Muscle layer of colon (tissue), 2 donors: Measurements from ENCODE around the gene TPP1.

Source experiments
- H3K27ac ChIP-seq: one replicate; pipeline ENCODE4 v1.7.0; 2013; ENCODE audit warnings: low read depth, mild to moderate bottlenecking, low read length, moderate library complexity
- H3K27me3 ChIP-seq, 2 donors: one replicate each; pipeline ENCODE4 v1.7.0; 2013; ENCODE audit warnings: low read length in 2 of 2, mild to moderate bottlenecking in 2 of 2; ENCODE audit not compliant: insufficient read depth in 2 of 2, control insufficient read depth in 1 of 2
- H3K36me3 ChIP-seq: one replicate; pipeline ENCODE4 v1.7.0; 2013; ENCODE audit warnings: mild to moderate bottlenecking, low read length; ENCODE audit not compliant: insufficient read depth
- H3K4me1 ChIP-seq: one replicate; pipeline ENCODE4 v1.7.0; 2013; ENCODE audit warnings: mild to moderate bottlenecking, low read length; ENCODE audit not compliant: insufficient read depth
- H3K4me3 ChIP-seq, 2 donors: one replicate each; pipeline ENCODE4 v1.7.0; 2013; ENCODE audit warnings: low read length in 2 of 2, low read depth in 1 of 2, mild to moderate bottlenecking in 1 of 2, moderate library complexity in 1 of 2
- H3K9ac ChIP-seq: one replicate; pipeline ENCODE4 v1.7.0; 2013; ENCODE audit warnings: low read length
- H3K9me3 ChIP-seq: one replicate; pipeline ENCODE4 v1.7.0; 2013; ENCODE audit warnings: mild to moderate bottlenecking, low read length
- donor health status: abdominal sarcoma.
- donor health status: Adenocarcinoma of cecum.

The TPP1 gene

GRCh38 chr11:6619004-6619745 is at the start of gene TPP1:
Gene TPP1 (minus strand): TSS chr11:6619422. CDS start chr11:6619400, 22 bp downstream.
- peaks cover 35% of the 10 kb centered on the region for H3K36me3 ChIP-seq
- peak within 1 kb of the TSS; percentile 88 for H3K9ac ChIP-seq

DNA sequence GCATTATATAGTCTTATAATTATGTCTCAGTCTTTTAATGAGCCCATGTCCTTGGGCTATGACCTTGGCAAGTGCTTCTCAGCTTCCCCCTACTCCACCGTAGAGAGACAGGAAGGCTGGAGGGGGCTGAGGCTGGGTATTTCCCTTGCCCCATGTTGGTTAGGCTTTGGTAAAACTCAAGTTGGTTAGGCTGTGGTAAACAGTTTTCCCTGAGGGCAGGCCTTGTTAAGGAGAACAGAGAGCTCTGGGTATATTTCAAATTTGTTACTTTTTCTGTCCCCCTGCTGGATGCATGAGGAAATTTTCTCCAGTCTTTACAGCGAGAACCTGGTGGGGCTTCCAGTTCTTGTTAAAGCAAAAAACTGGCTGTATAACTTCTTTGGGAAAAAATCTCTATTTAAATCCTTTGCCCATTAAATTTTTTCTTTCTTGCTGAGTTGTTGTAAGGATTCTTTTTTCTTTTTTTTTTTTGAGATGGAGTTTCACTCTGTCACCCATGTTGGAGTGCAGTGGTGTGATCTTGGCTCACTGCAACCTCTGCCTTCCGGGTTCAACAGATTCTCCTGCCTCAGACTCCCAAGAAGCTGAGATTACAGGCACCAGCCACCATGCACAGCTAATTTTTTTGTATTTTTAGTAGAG is 48.6 kb upstream of the TPP1 start:
- peaks cover 22% of the 10 kb centered on the region for H3K4me1 ChIP-seq
- no peaks in the 10 kb centered on the region for H3K27me3 ChIP-seq
- no peak overlapping the region for H3K4me3 ChIP-seq
- no peak overlapping the region for H3K9ac ChIP-seq
- no peak overlapping the region for H3K27ac ChIP-seq
- H3K9me3 ChIP-seq, result no peaks in the 10 kb centered on the region
- no peaks in the 10 kb centered on the region for H3K36me3 ChIP-seq

More at GRCh38 chr11:6619004-6619745, at the start of gene TPP1:
- Histone ChIP-seq H3K4me3 (peak within 1 kb of the TSS; percentile 66 to 97), H3K9me3 (no peaks in the 10 kb centered on the region), H3K27me3 (no peaks in the 10 kb centered on the region), H3K4me1 (peaks cover 24% of the 10 kb centered on the region), H3K27ac (peak within 1 kb of the TSS; percentile 92)

DNA sequence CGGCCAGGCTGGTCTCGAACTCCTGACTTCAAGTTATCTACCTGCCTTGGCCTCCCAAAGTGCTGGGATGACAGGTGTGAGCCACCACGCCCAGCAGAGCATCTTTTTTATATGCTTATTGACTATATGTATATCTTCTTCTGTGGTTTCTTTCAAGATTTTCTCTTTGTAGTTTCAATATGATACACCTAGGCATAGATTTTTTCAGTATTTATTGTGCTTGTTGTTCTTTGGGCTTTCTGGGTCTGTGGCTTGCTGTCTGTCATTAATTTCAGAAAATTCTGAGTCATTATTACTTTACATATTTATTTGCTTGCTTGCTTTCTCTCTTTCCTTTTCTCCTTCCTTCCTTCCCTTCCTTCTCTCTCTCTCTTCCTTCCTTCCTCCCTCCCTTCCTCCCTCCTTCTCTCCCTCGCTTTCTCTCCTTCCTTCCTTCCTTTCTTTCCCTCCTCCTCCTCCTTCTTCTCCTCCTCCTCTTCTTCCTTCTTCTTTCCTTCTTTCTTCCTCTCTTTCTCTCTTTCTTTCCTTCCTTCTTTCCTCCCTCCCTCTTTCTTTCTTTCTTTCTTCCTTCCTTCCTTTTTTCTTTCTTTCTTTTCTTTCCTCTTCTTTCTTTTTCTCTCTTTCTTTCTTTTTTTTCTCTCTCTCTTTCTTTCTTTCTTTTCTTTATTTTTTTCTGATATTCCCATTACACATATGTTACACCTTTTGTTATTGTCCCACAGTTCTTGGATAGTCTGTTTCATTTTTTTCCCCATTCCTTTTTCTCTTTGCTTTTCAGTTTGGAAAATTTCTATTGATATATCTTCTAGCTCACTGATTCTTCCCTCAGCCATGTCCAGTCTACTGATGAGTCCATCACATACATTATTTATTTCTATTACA is 47.3 kb upstream of the TPP1 start:
- Histone ChIP-seq H3K36me3 (no peaks in the 10 kb centered on the region), H3K4me3 (no peak overlapping the region), H3K9me3 (no peaks in the 10 kb centered on the region), H3K4me1 (peaks cover 22% of the 10 kb centered on the region), H3K27ac (no peak overlapping the region), H3K9ac (no peak overlapping the region), H3K27me3 (no peaks in the 10 kb centered on the region)

DNA sequence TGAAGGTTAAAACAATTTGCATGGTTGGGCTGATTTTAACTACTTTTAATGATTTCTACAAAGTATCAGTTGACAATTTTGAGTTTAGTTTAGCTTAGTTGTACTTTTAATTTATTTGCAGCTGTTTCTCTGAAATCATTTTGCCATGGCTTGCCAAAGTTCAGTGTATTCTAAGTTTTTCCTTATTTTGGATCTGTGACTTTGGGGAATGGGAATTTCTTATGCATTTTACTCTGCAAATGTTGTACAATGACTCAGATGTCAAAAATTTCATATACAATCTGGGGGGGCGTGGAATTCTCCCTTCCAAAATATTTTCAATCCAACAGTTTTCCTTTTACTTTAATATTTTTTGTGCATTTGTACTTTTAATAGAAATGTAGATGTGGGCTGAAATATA is 45.3 kb upstream of the TPP1 start:
- no peaks in the 10 kb centered on the region for H3K36me3 ChIP-seq
- H3K27ac ChIP-seq, result peak overlapping the region; percentile 3
- peaks cover 22% of the 10 kb centered on the region for H3K4me1 ChIP-seq
- no peak overlapping the region for H3K4me3 ChIP-seq
- H3K9me3 ChIP-seq, result no peaks in the 10 kb centered on the region
- H3K27me3 ChIP-seq, result no peaks in the 10 kb centered on the region
- H3K9ac ChIP-seq, result no peak overlapping the region

GRCh38 chr11:6663794-6664469 is 44.7 kb upstream of the TPP1 start:
- Histone ChIP-seq H3K9ac (no peak overlapping the region), H3K27ac (peak overlapping the region; percentile 4)

GRCh38 chr11:6660712-6661111 is 41.5 kb upstream of the TPP1 start:
- H3K27me3 ChIP-seq, result no peaks in the 10 kb centered on the region
- H3K27ac ChIP-seq, result no peak overlapping the region
- H3K9ac ChIP-seq, result no peak overlapping the region
- no peak overlapping the region for H3K4me3 ChIP-seq
- H3K36me3 ChIP-seq, result no peaks in the 10 kb centered on the region
- no peaks in the 10 kb centered on the region for H3K9me3 ChIP-seq
- H3K4me1 ChIP-seq, result peaks cover 23% of the 10 kb centered on the region

More at GRCh38 chr11:6663794-6664469, 44.7 kb upstream of the TPP1 start:
- H3K36me3 ChIP-seq, result no peaks in the 10 kb centered on the region
- no peaks in the 10 kb centered on the region for H3K9me3 ChIP-seq
- H3K4me3 ChIP-seq, result no peak overlapping the region
- H3K27me3 ChIP-seq, result no peaks in the 10 kb centered on the region
- peaks cover 22% of the 10 kb centered on the region for H3K4me1 ChIP-seq

- no peak overlapping the region for H3K4me3 ChIP-seq
- H3K9ac ChIP-seq, result no peak overlapping the region
- no peak overlapping the region for H3K27ac ChIP-seq
- no peaks in the 10 kb centered on the region for H3K9me3 ChIP-seq
- H3K36me3 ChIP-seq, result no peaks in the 10 kb centered on the region
- peaks cover 26% of the 10 kb centered on the region for H3K4me1 ChIP-seq
- H3K27me3 ChIP-seq, result no peaks in the 10 kb centered on the region
Measured at GRCh38 chr11:6658647-6659046, 39.4 kb upstream of the TPP1 start.

GRCh38 chr11:6657346-6657745 is 38.1 kb upstream of the TPP1 start:
- Histone ChIP-seq H3K9ac (no peak overlapping the region), H3K9me3 (no peaks in the 10 kb centered on the region), H3K4me1 (peaks cover 20% of the 10 kb centered on the region), H3K27ac (no peak overlapping the region), H3K4me3 (no peak overlapping the region), H3K27me3 (no peaks in the 10 kb centered on the region), H3K36me3 (no peaks in the 10 kb centered on the region)

GRCh38 chr11:6656936-6657335 is 37.7 kb upstream of the TPP1 start:
- Histone ChIP-seq H3K27ac (peak overlapping the region; percentile 86), H3K4me3 (no peak overlapping the region), H3K4me1 (peaks cover 20% of the 10 kb centered on the region), H3K9ac (no peak overlapping the region), H3K9me3 (no peaks in the 10 kb centered on the region), H3K27me3 (no peaks in the 10 kb centered on the region), H3K36me3 (no peaks in the 10 kb centered on the region)

- Histone ChIP-seq H3K36me3 (no peaks in the 10 kb centered on the region), H3K9me3 (no peaks in the 10 kb centered on the region), H3K27ac (peak overlapping the region; percentile 86), H3K9ac (peak overlapping the region; percentile 54), H3K4me1 (peaks cover 22% of the 10 kb centered on the region), H3K27me3 (no peaks in the 10 kb centered on the region), H3K4me3 (peak overlapping the region in 1 of 2 donors; percentile 76)
Measured at GRCh38 chr11:6656584-6656915, 37.3 kb upstream of the TPP1 start.
